K562 (cell line): ENCODE data around the gene ATP6V1A. TPM values are rescaled to one million over a fixed set of nuclear protein-coding genes. Genes with fewer than 3 reads are reported as not detected.

Experiments used
- ARID2 ChIP-seq: fragments of 450-650 bp; IDR thresholded peaks from 2 replicates; pipeline ENCODE4 v1.6.1; 2017; ENCODE audit warnings: antibody characterized with exemption, mild to moderate bottlenecking
- EP300 ChIP-seq: IDR thresholded peaks from 2 replicates; pipeline ENCODE4 v1.6.1; 2012; ENCODE audit warnings: low read length, improper control_type of control experiment
- FOSL1 ChIP-seq: fragments of 200-800 bp; sonication (Bioruptor generic); conservative IDR thresholded peaks from 2 replicates; pipeline ENCODE4 v1.6.1; 2016; ENCODE audit warnings: missing genetic modification characterization, missing compliant biosample characterization
- FOXK1 ChIP-seq: sonication (generic); formaldehyde crosslinking; IDR thresholded peaks from 2 replicates; pipeline ENCODE4 v1.8.0; 2022; ENCODE audit warnings: missing genetic modification reagents, mild to moderate bottlenecking, borderline replicate concordance
- IRF2 ChIP-seq: sonication (generic); formaldehyde crosslinking; IDR thresholded peaks from 2 replicates; pipeline ENCODE4 v1.8.1; 2022; ENCODE audit warnings: mild to moderate bottlenecking, missing genetic modification reagents
- POLR2H ChIP-seq: IDR thresholded peaks from 2 replicates; pipeline ENCODE4 v1.6.1; 2016; ENCODE audit warnings: missing genetic modification characterization, low read depth, mild to moderate bottlenecking, control low read depth, missing compliant biosample characterization, moderate library complexity
- polyA plus RNA-seq, 8 experiments: library from polyadenylated mRNA; depleted of rRNA in 4 of 8; stranded (reverse) in 5 of 8; unstranded in 3 of 8; fragments of >200 nt; fragmentation: Nextera tagmentation in 2 of 8; fragmentation: Illumina TruSeq in 1 of 8; extraction: Ambion mirVana in 2 of 8; extraction: Trizol in 1 of 8; gene quantifications; 2 replicates each; pipeline versions ENCODE4 v1.2.1 to v1.2.3, GENCODE V29; 2011 to 2014; ENCODE audit warnings: inconsistent platforms in 1 of 8, missing spikeins in 1 of 8
- total RNA-seq, 7 experiments: library from RNA; depleted of rRNA in 6 of 7; stranded (reverse); fragments of >200 nt in 6 of 7; fragmentation: Illumina TruSeq in 2 of 7; extraction: Trizol in 2 of 7; gene quantifications; 2 replicates each; pipeline versions ENCODE4 v1.2.1 to v1.2.3, GENCODE V29; 2011 to 2021; ENCODE audit warnings: low replicate concordance in 1 of 7
- TF ChIP-seq, protein P1 (sequence below): fragments of 450-650 bp; formaldehyde crosslinking; IDR thresholded peaks from 2 replicates; pipeline ENCODE4 v1.4.0; 2022; ENCODE audit warnings: missing genetic modification characterization
- TF ChIP-seq, protein P2 (sequence below): fragments of 450-650 bp; IDR thresholded peaks from 2 replicates; pipeline ENCODE4 v1.6.1; 2016; ENCODE audit warnings: borderline replicate concordance
- TF ChIP-seq, protein P3 (sequence below), 2 experiments: fragments of 450-650 bp in 1 of 2; sonication (generic) in 1 of 2; formaldehyde crosslinking in 1 of 2; IDR thresholded peaks; 2 replicates each; pipeline versions ENCODE4 v1.7.1 to v1.9.0; 2016 to 2022; ENCODE audit warnings: inconsistent platforms in 1 of 2, mild to moderate bottlenecking in 1 of 2, missing genetic modification reagents in 1 of 2

The ATP6V1A gene
- total and polyA plus RNA-seq, 9 of the 15 experiments (the other 6 are each of a cell fraction or from before 2014, with no cell fraction given): 23.6 to 57.1 (median 39.9) TPM

GRCh38 chr3:113746548-113747282 is at the start of gene ATP6V1A (continued):
- TF ChIP-seq, protein P1, sequence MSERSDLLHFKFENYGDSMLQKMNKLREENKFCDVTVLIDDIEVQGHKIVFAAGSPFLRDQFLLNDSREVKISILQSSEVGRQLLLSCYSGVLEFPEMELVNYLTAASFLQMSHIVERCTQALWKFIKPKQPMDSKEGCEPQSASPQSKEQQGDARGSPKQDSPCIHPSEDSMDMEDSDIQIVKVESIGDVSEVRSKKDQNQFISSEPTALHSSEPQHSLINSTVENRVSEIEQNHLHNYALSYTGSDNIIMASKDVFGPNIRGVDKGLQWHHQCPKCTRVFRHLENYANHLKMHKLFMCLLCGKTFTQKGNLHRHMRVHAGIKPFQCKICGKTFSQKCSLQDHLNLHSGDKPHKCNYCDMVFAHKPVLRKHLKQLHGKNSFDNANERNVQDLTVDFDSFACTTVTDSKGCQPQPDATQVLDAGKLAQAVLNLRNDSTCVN: no peak
- 0 out of 2 replicates have a peak, but pooled peaks have one; percentile 18 for TF ChIP-seq FOSL1 (tag)
- TF ChIP-seq ARID2: no peak
- TF ChIP-seq, protein P2, sequence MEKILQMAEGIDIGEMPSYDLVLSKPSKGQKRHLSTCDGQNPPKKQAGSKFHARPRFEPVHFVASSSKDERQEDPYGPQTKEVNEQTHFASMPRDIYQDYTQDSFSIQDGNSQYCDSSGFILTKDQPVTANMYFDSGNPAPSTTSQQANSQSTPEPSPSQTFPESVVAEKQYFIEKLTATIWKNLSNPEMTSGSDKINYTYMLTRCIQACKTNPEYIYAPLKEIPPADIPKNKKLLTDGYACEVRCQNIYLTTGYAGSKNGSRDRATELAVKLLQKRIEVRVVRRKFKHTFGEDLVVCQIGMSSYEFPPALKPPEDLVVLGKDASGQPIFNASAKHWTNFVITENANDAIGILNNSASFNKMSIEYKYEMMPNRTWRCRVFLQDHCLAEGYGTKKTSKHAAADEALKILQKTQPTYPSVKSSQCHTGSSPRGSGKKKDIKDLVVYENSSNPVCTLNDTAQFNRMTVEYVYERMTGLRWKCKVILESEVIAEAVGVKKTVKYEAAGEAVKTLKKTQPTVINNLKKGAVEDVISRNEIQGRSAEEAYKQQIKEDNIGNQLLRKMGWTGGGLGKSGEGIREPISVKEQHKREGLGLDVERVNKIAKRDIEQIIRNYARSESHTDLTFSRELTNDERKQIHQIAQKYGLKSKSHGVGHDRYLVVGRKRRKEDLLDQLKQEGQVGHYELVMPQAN: peak; percentile 56; the same call in 1 of the 2 replicates
- peak; percentile 77; the same call in 1 of the 2 replicates for TF ChIP-seq POLR2H (tag)
- no peak for TF ChIP-seq FOXK1 (CRISPR knock-in tag)
- peak; percentile 1; the same call in 1 of the 2 replicates for TF ChIP-seq EP300
- no peak for TF ChIP-seq IRF2 (CRISPR knock-in tag)
- TF ChIP-seq, protein P3, sequence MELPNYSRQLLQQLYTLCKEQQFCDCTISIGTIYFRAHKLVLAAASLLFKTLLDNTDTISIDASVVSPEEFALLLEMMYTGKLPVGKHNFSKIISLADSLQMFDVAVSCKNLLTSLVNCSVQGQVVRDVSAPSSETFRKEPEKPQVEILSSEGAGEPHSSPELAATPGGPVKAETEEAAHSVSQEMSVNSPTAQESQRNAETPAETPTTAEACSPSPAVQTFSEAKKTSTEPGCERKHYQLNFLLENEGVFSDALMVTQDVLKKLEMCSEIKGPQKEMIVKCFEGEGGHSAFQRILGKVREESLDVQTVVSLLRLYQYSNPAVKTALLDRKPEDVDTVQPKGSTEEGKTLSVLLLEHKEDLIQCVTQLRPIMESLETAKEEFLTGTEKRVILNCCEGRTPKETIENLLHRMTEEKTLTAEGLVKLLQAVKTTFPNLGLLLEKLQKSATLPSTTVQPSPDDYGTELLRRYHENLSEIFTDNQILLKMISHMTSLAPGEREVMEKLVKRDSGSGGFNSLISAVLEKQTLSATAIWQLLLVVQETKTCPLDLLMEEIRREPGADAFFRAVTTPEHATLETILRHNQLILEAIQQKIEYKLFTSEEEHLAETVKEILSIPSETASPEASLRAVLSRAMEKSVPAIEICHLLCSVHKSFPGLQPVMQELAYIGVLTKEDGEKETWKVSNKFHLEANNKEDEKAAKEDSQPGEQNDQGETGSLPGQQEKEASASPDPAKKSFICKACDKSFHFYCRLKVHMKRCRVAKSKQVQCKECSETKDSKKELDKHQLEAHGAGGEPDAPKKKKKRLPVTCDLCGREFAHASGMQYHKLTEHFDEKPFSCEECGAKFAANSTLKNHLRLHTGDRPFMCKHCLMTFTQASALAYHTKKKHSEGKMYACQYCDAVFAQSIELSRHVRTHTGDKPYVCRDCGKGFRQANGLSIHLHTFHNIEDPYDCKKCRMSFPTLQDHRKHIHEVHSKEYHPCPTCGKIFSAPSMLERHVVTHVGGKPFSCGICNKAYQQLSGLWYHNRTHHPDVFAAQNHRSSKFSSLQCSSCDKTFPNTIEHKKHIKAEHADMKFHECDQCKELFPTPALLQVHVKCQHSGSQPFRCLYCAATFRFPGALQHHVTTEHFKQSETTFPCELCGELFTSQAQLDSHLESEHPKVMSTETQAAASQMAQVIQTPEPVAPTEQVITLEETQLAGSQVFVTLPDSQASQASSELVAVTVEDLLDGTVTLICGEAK (IDR thresholded peaks at IDR 0.05): peak; percentile 95
- TF ChIP-seq, protein P3 (CRISPR knock-in tag; IDR thresholded peaks at IDR 0.05): no peak
